ENCODE data around the gene DRC1. TPM values are rescaled to one million over a fixed set of nuclear protein-coding genes. Genes with fewer than 3 reads are reported as not detected.

Gene DRC1
- total and polyA plus RNA-seq, 2 of the 13 experiments (the other 11 are each of a cell fraction or from before 2014, with no cell fraction given), result 0.07 TPM; not detected in 1

DNA sequence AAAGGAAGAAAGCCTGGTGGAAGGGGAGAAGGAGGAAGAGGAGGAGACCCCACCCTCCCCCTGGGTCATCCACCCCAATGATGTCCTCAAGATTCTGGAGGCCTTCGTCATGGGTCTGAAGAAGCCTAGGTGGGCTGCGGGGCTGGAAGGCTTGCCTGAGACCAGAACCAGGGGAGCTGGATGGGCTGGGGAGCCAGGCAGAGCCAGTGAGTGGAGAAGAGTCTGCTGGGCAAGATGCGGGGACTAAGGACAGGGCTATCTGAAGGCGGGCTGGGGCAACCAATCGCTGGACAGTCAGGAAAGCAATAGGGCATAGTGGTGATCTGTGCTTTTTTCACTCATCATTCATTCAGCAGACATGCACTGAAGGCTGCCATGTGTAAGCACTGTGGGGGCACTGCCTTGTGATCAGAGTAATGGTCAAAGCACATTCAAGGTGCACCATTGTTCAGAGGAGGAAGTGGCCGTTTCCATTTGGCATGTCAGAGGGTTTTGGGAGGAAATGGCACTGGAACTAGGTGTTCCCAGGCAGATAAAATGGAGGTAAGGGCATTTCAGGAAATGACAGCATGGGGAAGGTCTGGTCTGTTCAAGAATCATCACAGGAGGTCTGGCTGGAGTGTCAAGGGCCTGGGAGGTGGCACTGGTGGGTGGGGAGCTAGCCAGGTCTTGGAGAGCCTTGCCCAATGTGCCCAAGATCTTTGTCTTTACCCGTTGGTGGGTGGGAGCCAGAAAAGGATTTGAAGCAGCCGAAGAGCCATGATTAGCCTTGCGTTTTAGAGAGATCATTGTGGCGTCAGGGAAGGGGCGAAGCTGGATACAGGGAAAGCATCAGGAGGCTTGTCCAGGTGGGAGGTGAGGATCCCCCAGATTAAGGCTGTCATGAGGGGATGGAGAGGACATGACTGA, 52.0 kb downstream of the DRC1 start:
- 76% methylated on average over 11 of the region's 11 CpGs for WGBS (ENCODE audit: low lambda C conversion rate)
- no peak for ATAC-seq
- peaks cover 0 to 15% of the 10 kb centered on the region in 2 experiments; a peak in 1 of 5 replicates for H3K27me3 ChIP-seq (ENCODE audit: control insufficient read depth in 1 of 2, insufficient read depth in 2 of 2, low read length in 2 of 2)
- no TSS peak for BruUV-seq (replicated peaks)
- no peaks in the 10 kb centered on the region for H3K36me3 ChIP-seq (replicated peaks in 1 of 2; ENCODE audit: control insufficient read depth in 1 of 2, insufficient read depth in 2 of 2, low read length in 2 of 2)
- H3K9me3 ChIP-seq (ENCODE audit: low read length), result no peaks in the 10 kb centered on the region
- no peaks in the 10 kb centered on the region for H4K20me1 ChIP-seq (ENCODE audit: insufficient read depth, low read length)
- H2AFZ ChIP-seq (ENCODE audit: low read length), result no peak overlapping the region
- no peak overlapping the region for H3K4me3 ChIP-seq (replicated peaks in 1 of 3; ENCODE audit: insufficient read depth in 1 of 3, low read depth in 2 of 3, low read length in 3 of 3)
- in situ Hi-C loops (cut with HindIII; ENCODE audit: extremely low pct_ligation_motif_present, low pct_unique_long_range_greater_than_20kb), result no loop called here
- H3K27ac ChIP-seq (ENCODE audit: extremely low read length, insufficient read depth, low read length), result no peak overlapping the region
- no peak overlapping the region for H3K4me2 ChIP-seq (ENCODE audit: low read depth, low read length)
- no peaks in the 10 kb centered on the region for H3K79me2 ChIP-seq (ENCODE audit: insufficient read depth, low read length)
- intact Hi-C loops (cut with micrococcal nuclease; ENCODE audit: unreplicated experiment), result no loop called here
- DNase-seq (ENCODE audit: low spot score), result no peak
- ChIA-PET CTCF (ENCODE audit: low intra/inter-chr PET ratio, low total read pairs) (no interaction called here), POLR2A (no interaction called here)
- peaks cover 39% of the 10 kb centered on the region for H3K4me1 ChIP-seq (ENCODE audit: insufficient read depth, low read length)
- H3K9ac ChIP-seq (ENCODE audit: insufficient read depth, low read depth, low read length), result no peak overlapping the region
- no peak for FAIRE-seq
- TF ChIP-seq, protein P1, sequence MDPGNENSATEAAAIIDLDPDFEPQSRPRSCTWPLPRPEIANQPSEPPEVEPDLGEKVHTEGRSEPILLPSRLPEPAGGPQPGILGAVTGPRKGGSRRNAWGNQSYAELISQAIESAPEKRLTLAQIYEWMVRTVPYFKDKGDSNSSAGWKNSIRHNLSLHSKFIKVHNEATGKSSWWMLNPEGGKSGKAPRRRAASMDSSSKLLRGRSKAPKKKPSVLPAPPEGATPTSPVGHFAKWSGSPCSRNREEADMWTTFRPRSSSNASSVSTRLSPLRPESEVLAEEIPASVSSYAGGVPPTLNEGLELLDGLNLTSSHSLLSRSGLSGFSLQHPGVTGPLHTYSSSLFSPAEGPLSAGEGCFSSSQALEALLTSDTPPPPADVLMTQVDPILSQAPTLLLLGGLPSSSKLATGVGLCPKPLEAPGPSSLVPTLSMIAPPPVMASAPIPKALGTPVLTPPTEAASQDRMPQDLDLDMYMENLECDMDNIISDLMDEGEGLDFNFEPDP (CRISPR knock-in tag; conservative IDR thresholded peaks at IDR 0.05), result no peak
- no peak for TF ChIP-seq ELF4 (CRISPR knock-in tag; IDR thresholded peaks at IDR 0.05; ENCODE audit: borderline replicate concordance)
- TF ChIP-seq ZNF619 (CRISPR knock-in tag; IDR thresholded peaks at IDR 0.05), result no peak
- no peak for TF ChIP-seq ZNF3 (CRISPR knock-in tag; IDR thresholded peaks at IDR 0.05)
- no peak for TF ChIP-seq SIX1 (CRISPR knock-in tag; IDR thresholded peaks at IDR 0.05; ENCODE audit: borderline replicate concordance)
- TF ChIP-seq, protein P2, sequence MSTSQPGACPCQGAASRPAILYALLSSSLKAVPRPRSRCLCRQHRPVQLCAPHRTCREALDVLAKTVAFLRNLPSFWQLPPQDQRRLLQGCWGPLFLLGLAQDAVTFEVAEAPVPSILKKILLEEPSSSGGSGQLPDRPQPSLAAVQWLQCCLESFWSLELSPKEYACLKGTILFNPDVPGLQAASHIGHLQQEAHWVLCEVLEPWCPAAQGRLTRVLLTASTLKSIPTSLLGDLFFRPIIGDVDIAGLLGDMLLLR (CRISPR knock-in tag; IDR thresholded peaks at IDR 0.05), result no peak
- no peak for TF ChIP-seq RCOR2 (CRISPR knock-in tag; IDR thresholded peaks at IDR 0.05)
- TF ChIP-seq ZNF33B (CRISPR knock-in tag; IDR thresholded peaks at IDR 0.05), result no peak
- TF ChIP-seq ZNF383 (CRISPR knock-in tag; IDR thresholded peaks at IDR 0.05; ENCODE audit: borderline replicate concordance), result no peak
- TF ChIP-seq, protein P3, sequence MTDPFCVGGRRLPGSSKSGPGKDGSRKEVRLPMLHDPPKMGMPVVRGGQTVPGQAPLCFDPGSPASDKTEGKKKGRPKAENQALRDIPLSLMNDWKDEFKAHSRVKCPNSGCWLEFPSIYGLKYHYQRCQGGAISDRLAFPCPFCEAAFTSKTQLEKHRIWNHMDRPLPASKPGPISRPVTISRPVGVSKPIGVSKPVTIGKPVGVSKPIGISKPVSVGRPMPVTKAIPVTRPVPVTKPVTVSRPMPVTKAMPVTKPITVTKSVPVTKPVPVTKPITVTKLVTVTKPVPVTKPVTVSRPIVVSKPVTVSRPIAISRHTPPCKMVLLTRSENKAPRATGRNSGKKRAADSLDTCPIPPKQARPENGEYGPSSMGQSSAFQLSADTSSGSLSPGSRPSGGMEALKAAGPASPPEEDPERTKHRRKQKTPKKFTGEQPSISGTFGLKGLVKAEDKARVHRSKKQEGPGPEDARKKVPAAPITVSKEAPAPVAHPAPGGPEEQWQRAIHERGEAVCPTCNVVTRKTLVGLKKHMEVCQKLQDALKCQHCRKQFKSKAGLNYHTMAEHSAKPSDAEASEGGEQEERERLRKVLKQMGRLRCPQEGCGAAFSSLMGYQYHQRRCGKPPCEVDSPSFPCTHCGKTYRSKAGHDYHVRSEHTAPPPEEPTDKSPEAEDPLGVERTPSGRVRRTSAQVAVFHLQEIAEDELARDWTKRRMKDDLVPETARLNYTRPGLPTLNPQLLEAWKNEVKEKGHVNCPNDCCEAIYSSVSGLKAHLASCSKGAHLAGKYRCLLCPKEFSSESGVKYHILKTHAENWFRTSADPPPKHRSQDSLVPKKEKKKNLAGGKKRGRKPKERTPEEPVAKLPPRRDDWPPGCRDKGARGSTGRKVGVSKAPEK (CRISPR knock-in tag; IDR thresholded peaks at IDR 0.05; ENCODE audit: borderline replicate concordance), result no peak
- TF ChIP-seq IRF2 (CRISPR knock-in tag; IDR thresholded peaks at IDR 0.05), result no peak
- TF ChIP-seq, protein P4, sequence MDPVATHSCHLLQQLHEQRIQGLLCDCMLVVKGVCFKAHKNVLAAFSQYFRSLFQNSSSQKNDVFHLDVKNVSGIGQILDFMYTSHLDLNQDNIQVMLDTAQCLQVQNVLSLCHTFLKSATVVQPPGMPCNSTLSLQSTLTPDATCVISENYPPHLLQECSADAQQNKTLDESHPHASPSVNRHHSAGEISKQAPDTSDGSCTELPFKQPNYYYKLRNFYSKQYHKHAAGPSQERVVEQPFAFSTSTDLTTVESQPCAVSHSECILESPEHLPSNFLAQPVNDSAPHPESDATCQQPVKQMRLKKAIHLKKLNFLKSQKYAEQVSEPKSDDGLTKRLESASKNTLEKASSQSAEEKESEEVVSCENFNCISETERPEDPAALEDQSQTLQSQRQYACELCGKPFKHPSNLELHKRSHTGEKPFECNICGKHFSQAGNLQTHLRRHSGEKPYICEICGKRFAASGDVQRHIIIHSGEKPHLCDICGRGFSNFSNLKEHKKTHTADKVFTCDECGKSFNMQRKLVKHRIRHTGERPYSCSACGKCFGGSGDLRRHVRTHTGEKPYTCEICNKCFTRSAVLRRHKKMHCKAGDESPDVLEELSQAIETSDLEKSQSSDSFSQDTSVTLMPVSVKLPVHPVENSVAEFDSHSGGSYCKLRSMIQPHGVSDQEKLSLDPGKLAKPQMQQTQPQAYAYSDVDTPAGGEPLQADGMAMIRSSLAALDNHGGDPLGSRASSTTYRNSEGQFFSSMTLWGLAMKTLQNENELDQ (CRISPR knock-in tag; IDR thresholded peaks at IDR 0.05; ENCODE audit: borderline replicate concordance), result no peak
- TF ChIP-seq KDM6A (CRISPR knock-in tag; IDR thresholded peaks at IDR 0.05; ENCODE audit: low read depth), result no peak
- TF ChIP-seq RARA (CRISPR knock-in tag; IDR thresholded peaks at IDR 0.05), result no peak
- TF ChIP-seq ZNF766 (CRISPR knock-in tag; IDR thresholded peaks at IDR 0.05; ENCODE audit: borderline replicate concordance), result no peak
- TF ChIP-seq SATB2 (CRISPR knock-in tag; IDR thresholded peaks at IDR 0.05), result no peak
